NB4 (cell line): ENCODE results near the gene SEPHS2.

Experiments
- DNase-seq: peaks from one replicate; pipeline ENCODE4 v3.0.0; 2010; ENCODE audit warnings: low read depth
- H3K4me3 ChIP-seq: one replicate; pipeline ENCODE4 v1.5.1; 2011; ENCODE audit warnings: mild to moderate bottlenecking, low read depth, low read length, moderate library complexity
- MYC ChIP-seq: IDR thresholded peaks from 2 replicates; pipeline ENCODE4 v1.6.1; 2011; ENCODE audit warnings: low read depth, low read length
- POLR2A ChIP-seq: IDR thresholded peaks from 2 replicates; pipeline ENCODE4 v1.6.1; 2011; ENCODE audit warnings: mild to moderate bottlenecking; ENCODE audit not compliant: insufficient read length; ENCODE audit errors: extremely low read depth
- TF ChIP-seq, protein P1 (sequence below): IDR thresholded peaks from 2 replicates; pipeline ENCODE4 v1.6.1; 2011; ENCODE audit warnings: low read depth, low read length
- TF ChIP-seq, protein P2 (sequence below): IDR thresholded peaks from one replicate; pipeline ENCODE4 v1.5.1; 2012; ENCODE audit warnings: low read depth, low read length

Gene SEPHS2

GRCh38 chr16:30449116-30449435 lies 3.4 kb upstream of the SEPHS2 start:
- H3K4me3 ChIP-seq: no peak overlapping the region
- no peak for DNase-seq
- TF ChIP-seq MYC (no peak), POLR2A (no peak)
- TF ChIP-seq, protein P1, sequence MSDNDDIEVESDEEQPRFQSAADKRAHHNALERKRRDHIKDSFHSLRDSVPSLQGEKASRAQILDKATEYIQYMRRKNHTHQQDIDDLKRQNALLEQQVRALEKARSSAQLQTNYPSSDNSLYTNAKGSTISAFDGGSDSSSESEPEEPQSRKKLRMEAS: no peak
- TF ChIP-seq, protein P2, sequence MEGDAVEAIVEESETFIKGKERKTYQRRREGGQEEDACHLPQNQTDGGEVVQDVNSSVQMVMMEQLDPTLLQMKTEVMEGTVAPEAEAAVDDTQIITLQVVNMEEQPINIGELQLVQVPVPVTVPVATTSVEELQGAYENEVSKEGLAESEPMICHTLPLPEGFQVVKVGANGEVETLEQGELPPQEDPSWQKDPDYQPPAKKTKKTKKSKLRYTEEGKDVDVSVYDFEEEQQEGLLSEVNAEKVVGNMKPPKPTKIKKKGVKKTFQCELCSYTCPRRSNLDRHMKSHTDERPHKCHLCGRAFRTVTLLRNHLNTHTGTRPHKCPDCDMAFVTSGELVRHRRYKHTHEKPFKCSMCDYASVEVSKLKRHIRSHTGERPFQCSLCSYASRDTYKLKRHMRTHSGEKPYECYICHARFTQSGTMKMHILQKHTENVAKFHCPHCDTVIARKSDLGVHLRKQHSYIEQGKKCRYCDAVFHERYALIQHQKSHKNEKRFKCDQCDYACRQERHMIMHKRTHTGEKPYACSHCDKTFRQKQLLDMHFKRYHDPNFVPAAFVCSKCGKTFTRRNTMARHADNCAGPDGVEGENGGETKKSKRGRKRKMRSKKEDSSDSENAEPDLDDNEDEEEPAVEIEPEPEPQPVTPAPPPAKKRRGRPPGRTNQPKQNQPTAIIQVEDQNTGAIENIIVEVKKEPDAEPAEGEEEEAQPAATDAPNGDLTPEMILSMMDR: no peak

DNA sequence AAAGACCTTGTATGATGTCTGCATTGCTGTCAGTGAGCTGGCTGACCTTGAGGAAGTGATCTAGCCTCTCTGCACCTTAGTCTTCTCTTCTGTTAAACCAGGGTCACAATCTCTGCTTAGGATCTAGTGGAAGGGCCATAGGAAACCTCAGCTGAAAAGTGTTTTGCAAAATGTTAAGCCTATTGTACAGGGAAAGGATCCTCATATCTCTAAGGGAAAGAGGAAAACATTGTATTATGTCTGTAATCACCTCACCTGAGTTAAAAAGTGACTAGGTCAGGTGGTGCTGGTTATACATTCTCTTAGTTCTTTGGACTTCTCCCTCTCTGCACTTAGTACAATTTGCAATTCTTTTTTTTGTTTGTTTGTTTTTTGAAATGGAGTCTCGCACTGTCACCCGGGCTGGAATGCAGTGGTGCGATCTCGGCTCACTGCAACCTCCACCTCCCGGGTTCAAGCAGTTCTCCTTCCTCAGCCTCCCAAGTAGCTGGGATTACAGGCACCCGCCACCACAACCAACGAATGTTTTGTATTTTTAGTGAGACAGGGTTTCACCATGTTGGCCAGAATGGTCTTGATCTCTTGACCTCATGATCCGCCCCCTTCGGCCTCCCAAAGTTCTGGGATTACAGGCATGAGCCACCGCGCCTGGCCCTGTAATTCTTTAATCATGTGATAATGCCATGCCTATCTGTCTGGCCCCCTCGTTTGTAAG lies 2.0 kb upstream of the SEPHS2 start:
- no peak overlapping the region for H3K4me3 ChIP-seq
- TF ChIP-seq POLR2A: no peak
- TF ChIP-seq, protein P2: no peak
- DNase-seq: no peak

DNA sequence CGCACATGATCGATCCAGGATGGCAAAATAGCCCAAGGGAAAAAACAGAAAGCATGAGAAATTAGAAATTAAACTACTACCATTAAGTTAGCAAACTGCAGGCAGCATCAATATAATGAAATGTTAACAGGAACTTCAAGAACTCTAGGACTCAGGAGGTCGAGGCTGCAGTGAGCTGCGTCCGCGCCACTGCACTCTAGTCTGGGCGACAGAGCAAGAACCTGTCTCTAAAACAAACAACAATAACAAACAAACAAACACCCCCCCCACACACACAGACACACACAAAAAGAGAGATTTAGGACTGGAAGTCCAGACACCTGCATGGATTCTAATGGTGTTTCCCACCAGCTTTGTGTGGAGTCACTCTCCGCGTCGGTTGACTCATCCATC lies 525 bp upstream of the SEPHS2 start:
- no peak for TF ChIP-seq MYC
- TF ChIP-seq, protein P2: no peak
- TF ChIP-seq, protein P1: no peak
- DNase-seq: no peak
- peak overlapping the region; percentile 91 for H3K4me3 ChIP-seq

DNA sequence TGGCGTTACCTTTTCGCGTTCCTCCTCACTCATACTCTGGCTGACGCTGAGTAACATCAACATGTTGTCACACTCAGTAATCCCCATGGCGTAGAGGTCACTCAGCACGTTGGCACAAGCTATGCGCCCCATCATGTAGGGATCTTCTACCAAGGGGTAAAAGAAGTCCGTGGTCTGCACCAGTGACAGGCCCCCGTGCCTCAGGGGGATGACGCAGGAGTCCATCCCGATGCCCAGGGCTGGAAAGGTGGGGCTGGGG lies 596 bp downstream of the SEPHS2 start:
- no peak for DNase-seq
- H3K4me3 ChIP-seq: peak overlapping the region; percentile 91
- TF ChIP-seq, protein P1: no peak
- TF ChIP-seq MYC (no peak), POLR2A (no peak)
- TF ChIP-seq, protein P2: no peak

DNA sequence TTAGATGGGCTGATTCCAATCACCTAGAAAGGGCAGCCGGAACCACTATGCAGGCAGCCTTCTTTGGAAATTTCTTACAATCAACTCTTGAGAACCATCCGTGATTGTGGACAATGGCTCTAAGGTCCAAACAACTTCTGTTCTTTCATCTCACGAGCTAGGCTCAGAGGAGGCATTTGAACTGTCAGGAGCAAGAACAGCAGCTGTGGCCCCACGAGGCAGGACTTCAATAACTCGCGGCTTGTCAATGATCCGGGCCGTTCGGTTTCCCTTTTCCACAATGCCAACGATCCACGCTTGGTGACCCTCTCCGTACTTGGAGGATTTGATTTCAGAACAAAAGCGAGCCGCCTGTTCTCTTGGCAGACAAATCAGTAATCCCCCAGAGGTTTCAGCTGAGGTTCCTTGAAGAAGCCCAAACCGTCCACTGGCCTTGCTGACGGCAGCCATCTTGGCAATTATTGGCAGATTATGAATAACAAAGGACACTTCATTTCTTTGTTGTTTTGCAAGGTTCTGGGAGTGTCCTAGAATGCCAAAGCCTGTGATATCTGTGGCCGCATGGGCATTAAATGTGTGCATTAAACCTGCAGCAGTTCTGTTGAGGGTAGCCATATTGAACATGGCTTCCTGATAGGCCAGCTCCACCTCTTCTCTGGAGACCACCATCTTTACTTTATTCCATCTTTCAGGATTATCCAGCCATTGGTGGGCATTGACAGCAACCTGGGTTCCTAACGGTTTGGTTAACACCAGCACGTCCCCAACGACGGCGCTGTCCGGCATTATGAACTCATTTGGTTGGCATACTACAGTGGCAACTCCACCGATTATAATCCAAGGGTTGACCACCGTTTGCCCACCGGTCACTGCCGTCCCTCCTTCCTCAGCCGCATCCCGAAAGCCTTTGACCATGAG lies 1.2 kb downstream of the SEPHS2 start:
- no peak for DNase-seq
- H3K4me3 ChIP-seq: peak overlapping the region; percentile 91
- TF ChIP-seq, protein P1: no peak
- TF ChIP-seq POLR2A (no peak), MYC (no peak)
- TF ChIP-seq, protein P2: no peak
